Fibroblast of skin of right quadriceps (primary cell): ENCODE data around the gene SLC46A1.
A peak's percentile ranks its signal among the peaks of the same experiment; 100 is the strongest.

Experiments
- DNase-seq: peaks from one replicate; pipeline ENCODE4 v3.0.0-alpha.2; 2013

SLC46A1 gene

DNA sequence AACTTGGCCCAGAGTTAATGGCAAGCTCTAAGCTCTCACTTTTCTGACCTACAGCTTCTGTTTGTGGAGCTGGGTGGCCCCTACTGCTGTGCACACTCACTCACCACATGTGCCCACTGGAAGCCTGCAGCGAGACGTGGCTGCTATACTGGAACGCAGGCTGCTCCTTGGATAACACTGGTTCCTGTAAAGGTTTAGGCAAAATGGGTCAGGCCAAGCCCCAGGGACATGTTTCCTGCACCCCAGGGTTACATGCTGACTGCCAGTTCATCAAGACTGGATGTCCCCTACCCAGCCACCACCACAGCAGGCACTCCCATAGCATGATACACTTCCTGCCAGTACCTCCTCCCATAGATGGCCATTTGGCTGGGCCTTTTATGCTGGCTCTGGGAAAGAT, 57.0 kb downstream of the SLC46A1 start:
- DNase-seq, result no peak

DNA sequence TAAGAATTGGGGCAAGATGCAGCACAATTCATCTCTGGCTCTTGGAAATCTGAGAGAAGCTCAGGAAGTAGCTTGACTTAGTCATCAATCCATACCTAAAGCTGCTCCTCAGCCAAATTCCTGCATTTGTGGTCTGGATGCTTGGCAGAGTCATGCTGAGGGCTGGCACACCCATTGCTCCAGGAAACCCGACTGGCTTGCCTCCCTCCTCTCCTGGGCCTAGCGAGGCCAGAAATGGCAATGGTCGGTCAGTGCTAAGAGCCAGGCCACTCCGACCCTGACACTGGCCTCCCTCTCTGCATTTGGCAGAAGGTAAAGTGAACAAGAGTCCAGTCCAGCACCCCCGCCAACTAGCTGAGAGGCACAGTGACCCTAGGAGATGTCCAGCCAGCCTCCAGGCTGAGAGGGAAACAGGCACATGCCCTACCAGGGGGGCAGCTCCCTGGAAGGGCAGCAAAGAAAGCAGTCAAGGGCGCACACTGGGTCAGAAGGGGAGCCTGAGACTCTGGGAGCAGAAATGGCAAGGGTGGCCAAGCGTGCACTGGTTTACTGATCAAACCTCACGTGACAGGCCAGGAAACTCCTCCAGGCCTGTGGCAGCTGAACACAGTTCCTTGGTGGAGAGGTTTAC, 58.6 kb downstream of the SLC46A1 start:
- peak; percentile 85 for DNase-seq

DNA sequence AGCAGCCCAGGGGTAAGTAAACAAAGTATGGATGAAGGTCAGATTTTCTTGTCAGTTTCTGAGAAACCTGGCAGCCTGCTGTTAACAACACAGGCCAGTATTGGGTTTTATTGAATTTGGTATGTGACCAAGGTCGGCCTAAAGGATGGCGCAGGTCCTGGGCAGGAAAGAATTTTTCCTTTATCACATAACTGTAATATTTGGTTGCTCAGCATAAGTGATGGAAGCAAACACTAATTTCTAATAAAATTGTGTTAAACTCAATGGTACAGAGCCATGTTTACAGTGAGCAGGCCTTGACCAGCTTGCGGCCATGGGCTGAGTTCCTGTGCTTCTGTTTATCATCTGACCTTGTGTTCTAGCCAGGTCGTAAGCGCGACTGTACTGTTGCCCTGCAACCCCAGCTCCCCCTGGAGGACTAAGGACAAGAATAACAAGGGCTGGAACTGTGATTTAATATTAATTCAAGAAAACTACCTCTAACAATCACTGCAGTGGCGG, 59.2 kb downstream of the SLC46A1 start:
- no peak for DNase-seq

DNA sequence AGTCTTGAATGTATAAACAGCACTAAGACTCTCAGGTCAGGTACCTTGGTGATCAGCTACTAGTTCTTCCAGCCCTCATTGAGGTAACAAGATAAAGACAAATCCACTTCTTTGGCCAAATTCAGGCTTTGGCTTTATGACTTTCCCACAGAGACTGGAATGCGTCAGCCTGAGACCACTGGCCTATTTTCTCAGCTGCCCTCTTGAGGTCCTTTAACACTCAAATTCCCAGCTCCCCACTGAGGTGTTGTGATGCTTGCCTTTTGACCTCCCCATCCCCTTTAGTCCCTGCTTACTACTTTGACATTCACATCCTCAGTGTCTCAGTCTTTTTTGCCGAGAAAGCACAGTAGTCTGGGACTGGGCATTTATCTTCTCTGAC, 59.8 kb downstream of the SLC46A1 start:
- DNase-seq, result no peak

DNA sequence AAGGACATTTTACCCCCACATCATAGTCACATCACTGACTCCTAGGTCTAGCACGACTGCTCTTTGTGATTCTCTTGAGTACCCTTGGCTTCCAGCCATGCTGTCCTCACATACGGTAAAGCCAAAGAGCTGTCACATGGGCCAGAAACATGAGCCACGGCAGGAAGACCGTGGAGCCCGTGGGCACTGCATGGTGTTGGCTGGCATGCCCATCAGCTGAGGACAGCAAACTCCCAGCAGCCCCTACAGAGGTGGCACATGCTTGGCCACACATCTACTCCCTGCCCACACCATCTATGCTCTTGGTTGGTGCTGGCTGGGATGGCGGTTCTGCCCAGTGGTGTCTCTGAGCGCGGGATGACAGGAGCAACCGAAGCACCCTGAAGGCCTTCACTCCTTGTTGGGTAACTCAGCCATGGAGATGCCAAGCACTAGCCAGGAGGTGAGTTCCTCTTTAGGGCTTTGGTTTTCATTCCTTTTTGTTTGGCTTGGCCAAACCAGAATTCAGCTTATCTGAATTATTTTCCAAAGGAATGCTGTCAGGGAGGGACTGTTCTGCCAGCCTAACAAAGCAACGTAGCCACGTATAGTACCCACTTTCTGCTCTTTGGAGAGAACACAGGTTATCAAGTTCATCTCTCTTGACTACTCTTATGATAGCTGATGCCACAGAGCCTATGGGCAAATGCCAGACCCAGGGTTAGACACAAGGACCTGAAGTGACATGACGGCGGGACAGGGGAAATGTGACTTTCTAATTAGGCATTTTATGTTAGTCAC, 60.4 kb downstream of the SLC46A1 start:
- no peak for DNase-seq
